GM12801 (cell line): Measurements from ENCODE around the gene GJB2.

Experiments
- CTCF ChIP-seq: IDR thresholded peaks from one replicate; pipeline ENCODE4 v1.5.1; 2011; ENCODE audit warnings: control low read depth; ENCODE audit not compliant: insufficient read length; ENCODE audit errors: extremely low read depth

GJB2 gene

GRCh38 chr13:20191311-20192157 is 1.2 kb downstream of the GJB2 start:
- TF ChIP-seq CTCF = no peak

GRCh38 chr13:20190481-20191310 is 2.0 kb downstream of the GJB2 start:
- no peak for TF ChIP-seq CTCF

GRCh38 chr13:20190076-20190475 is 2.7 kb downstream of the GJB2 start:
- no peak for TF ChIP-seq CTCF

GRCh38 chr13:20188667-20189553 is 3.8 kb downstream of the GJB2 start:
- TF ChIP-seq CTCF = no peak

- no peak for TF ChIP-seq CTCF
Measured at GRCh38 chr13:20186771-20187170, 6.0 kb downstream of the GJB2 start.

GRCh38 chr13:20185366-20186056 is 7.2 kb downstream of the GJB2 start:
- no peak for TF ChIP-seq CTCF
